ENCODE data around the gene CACNG3. TPM values are rescaled to one million over a fixed set of nuclear protein-coding genes. Genes with fewer than 3 reads are reported as not detected.
"Not testable (repeated sequence)": the region's sequence is repeated elsewhere in the genome, so short reads cannot be mapped to it uniquely, and the experiment has no call there.

CACNG3 gene
- total RNA-seq, 2 donors from 2014 or later = not detected

GRCh38 chr16:24262816-24263215 is 6.7 kb downstream of the CACNG3 start:
- H3K9me3 Mint-ChIP-seq = peaks cover 5% of the 10 kb centered on the region in 2 donors
- DNase-seq (ENCODE audit: low spot score in 2 of 2) = no peak
- H3K27ac Mint-ChIP-seq = no peak overlapping the region
- no peak for ATAC-seq
- H3K36me3 Mint-ChIP-seq = peaks cover 0 to 4% of the 10 kb centered on the region in 2 donors

GRCh38 chr16:24270721-24271442 is 14.7 kb downstream of the CACNG3 start:
- no peaks in the 10 kb centered on the region for H3K36me3 Mint-ChIP-seq
- DNase-seq (ENCODE audit: low spot score in 2 of 2) (no peak), ATAC-seq (no peak)
- H3K9me3 Mint-ChIP-seq = no peaks in the 10 kb centered on the region
- no peak overlapping the region for H3K27ac Mint-ChIP-seq

GRCh38 chr16:24272379-24272778 is 16.2 kb downstream of the CACNG3 start:
- Mint-ChIP-seq H3K27ac (no peak overlapping the region), H3K36me3 (no peaks in the 10 kb centered on the region), H3K9me3 (no peaks in the 10 kb centered on the region)
- ATAC-seq = no peak
- no peak for DNase-seq (ENCODE audit: low spot score in 2 of 2)

GRCh38 chr16:24273508-24274182 is 17.5 kb downstream of the CACNG3 start:
- ATAC-seq (no peak), DNase-seq (ENCODE audit: low spot score in 2 of 2) (no peak)
- H3K36me3 Mint-ChIP-seq = no peaks in the 10 kb centered on the region
- H3K27ac Mint-ChIP-seq = no peak overlapping the region
- no peaks in the 10 kb centered on the region for H3K9me3 Mint-ChIP-seq

- ATAC-seq = no peak
- H3K27ac Mint-ChIP-seq = no peak overlapping the region
Observed at GRCh38 chr16:24275413-24275812, 19.3 kb downstream of the CACNG3 start.

DNA sequence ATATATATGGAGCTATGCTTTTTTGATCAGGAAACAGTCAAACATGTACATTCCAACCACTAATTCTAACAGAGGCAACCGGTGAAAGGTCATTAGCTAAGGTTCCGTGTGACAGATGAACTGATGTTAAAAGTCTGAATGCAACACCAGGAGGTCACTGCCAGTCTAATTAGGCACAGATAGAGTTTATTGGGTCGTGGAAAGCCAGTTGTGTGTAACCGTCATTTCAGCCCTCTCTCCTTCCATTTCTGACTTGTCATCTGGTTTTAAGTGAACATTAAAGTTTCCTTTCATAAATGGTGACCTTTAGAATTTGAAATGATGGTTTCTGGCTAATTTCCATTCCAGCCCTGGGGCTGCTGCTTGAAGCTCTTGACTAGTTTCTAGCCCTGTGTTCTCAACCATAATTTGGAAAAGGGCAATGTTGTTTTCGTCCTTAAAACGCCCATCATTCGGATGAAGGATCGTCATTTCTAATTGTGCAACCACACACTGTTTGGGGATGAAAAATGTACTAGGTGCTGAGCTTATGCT is 23.9 kb downstream of the CACNG3 start:
- Mint-ChIP-seq H3K9me3 (no peaks in the 10 kb centered on the region), H3K27ac (no peak overlapping the region), H3K36me3 (no peaks in the 10 kb centered on the region)
- no peak for DNase-seq (ENCODE audit: low spot score in 2 of 2)
- ATAC-seq = no peak

More at GRCh38 chr16:24275413-24275812, 19.3 kb downstream of the CACNG3 start:
- H3K9me3 Mint-ChIP-seq = no peaks in the 10 kb centered on the region
- no peak for DNase-seq (ENCODE audit: low spot score in 2 of 2)
- no peaks in the 10 kb centered on the region for H3K36me3 Mint-ChIP-seq

DNA sequence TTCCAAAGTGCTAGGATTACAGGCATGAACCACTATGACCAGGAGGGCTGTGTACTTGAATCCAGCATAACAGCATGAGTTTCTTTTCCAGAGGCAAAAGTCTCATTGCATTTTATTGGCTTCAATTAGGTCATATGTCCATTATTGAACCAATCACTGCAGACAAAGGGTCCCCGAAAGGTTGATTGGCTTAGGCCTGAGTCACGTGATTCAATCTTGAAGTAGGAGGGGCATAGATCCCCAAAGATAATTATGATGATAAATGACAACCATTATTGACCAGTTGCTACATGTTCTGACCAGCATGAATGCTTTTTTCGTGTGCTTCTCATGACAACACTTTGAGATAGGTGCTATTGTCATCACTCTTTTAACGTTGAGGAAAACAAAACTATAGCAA is 25.3 kb downstream of the CACNG3 start:
- H3K9me3 Mint-ChIP-seq = no peaks in the 10 kb centered on the region
- no peak for ATAC-seq
- H3K36me3 Mint-ChIP-seq = no peaks in the 10 kb centered on the region
- H3K27ac Mint-ChIP-seq = no peak overlapping the region
- DNase-seq (ENCODE audit: low spot score in 2 of 2) = no peak

GRCh38 chr16:24282141-24282540 is 26.0 kb downstream of the CACNG3 start:
- Mint-ChIP-seq H3K9me3 (no peaks in the 10 kb centered on the region), H3K36me3 (no peaks in the 10 kb centered on the region), H3K27ac (no peak overlapping the region)

DNA sequence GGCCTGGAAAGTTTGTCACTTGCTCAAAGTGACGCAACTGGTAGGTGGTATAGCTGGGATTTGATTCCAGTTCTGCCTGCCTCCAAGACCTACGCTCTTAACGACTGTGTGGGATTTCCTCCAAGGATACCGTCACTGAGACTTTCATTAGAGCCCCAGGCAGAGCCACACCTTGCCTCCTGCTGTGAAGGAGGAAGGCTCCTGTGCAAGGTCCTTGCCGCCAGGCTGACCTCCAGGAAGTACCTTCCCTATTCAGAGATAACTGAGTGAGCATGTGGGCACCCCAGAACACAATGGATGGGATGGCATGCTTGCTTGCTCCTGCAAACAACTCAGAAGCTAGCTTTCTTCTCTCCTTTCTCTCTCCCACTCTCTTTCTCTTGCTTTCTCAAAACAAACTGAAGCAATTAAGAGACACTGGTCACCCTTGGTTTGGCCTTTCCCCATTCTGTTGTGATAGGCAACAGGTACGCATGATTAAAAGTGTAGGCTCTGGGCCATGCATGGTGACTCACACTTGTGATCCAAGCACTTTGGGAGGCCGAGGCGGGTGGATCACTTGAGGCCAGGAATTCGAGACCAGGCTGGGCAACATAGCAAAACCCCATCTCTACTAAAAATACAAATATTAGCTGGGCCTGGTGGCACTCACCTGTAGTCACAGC is 30.7 kb downstream of the CACNG3 start:
- ATAC-seq (no peak), DNase-seq (ENCODE audit: low spot score in 2 of 2) (no peak)
- Mint-ChIP-seq H3K27ac (no peak overlapping the region), H3K9me3 (no peaks in the 10 kb centered on the region), H3K36me3 (no peaks in the 10 kb centered on the region)

More at GRCh38 chr16:24282141-24282540, 26.0 kb downstream of the CACNG3 start:
- no peak for DNase-seq (ENCODE audit: low spot score in 2 of 2)
- no peak for ATAC-seq

DNA sequence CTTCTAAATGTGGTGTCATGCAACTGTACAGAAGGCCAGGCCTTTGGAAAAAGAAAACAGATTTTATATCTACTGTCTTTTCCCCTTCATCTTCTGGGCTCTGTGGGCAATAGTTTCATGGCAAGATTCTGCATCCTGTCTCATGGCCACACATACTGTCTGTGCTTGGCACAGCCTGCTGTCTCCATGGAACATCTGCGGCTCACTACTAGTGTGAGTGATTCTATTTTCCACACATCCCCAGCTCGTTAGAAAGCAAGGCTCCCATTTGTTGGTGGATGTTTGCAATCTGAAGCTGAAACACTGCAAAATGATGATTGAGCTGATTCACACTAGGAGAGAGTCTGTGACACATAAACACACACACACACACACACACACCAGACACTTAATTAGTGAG is 32.4 kb downstream of the CACNG3 start:
- no peak for ATAC-seq

GRCh38 chr16:24289166-24289700 is 33.1 kb downstream of the CACNG3 start:
- ATAC-seq = no peak
- Mint-ChIP-seq H3K27ac (no peak overlapping the region), H3K9me3 (no peaks in the 10 kb centered on the region), H3K36me3 (no peaks in the 10 kb centered on the region)
- DNase-seq (ENCODE audit: low spot score in 2 of 2) = no peak

More for the DNA sequence above, 32.4 kb downstream of the CACNG3 start:
- H3K27ac Mint-ChIP-seq = no peak overlapping the region
- no peaks in the 10 kb centered on the region for H3K9me3 Mint-ChIP-seq
- no peaks in the 10 kb centered on the region for H3K36me3 Mint-ChIP-seq
- DNase-seq (ENCODE audit: low spot score in 2 of 2) = no peak

GRCh38 chr16:24291932-24292331 is 35.8 kb downstream of the CACNG3 start:
- Mint-ChIP-seq H3K27ac (no peak overlapping the region), H3K36me3 (no peaks in the 10 kb centered on the region), H3K9me3 (no peaks in the 10 kb centered on the region)
- DNase-seq (ENCODE audit: low spot score in 2 of 2) (no peak), ATAC-seq (no peak)

DNA sequence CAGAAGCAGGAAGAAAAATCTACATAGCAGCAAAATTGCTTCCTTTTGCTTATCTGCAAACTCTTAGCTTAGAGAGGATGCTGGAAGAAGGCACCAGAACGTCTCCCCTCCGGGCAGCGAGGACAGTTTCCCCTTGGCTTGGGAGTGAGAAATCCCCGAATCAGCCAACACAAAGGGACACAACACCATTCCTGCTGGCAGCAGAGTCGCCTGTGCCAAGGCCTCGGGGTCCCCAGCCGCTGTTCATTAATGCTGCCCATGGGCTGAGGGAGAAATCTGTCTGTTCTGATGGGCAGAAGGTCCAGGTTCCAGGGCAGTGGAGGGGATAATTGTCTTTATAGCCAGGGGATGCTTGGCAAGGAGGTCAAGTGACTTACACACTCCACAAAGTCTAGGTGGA is 38.0 kb downstream of the CACNG3 start:
- no peak overlapping the region for H3K27ac Mint-ChIP-seq
- ATAC-seq (no peak), DNase-seq (ENCODE audit: low spot score in 2 of 2) (no peak)
- no peaks in the 10 kb centered on the region for H3K9me3 Mint-ChIP-seq
- no peaks in the 10 kb centered on the region for H3K36me3 Mint-ChIP-seq

DNA sequence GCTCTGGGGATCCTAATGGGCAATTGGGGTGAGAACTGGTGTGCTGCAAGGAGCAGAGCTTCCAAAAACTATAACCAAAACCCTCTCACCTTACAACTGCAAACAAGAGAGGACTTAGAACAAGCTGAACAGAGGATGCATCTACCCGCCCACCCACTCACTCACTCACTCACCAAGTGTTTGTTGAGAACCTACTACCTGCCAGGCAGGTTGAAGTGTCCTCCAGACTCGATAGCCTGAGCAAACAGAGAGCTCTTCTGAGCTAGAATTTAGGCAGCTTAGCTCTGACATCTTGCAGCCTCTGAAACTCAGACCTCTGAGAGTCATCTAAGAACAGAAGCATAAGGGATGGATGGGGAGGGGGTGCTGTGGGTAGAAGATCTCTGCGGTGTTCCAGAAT is 41.2 kb downstream of the CACNG3 start:
- ATAC-seq (no peak), DNase-seq (ENCODE audit: low spot score in 2 of 2) (no peak)
- H3K27ac Mint-ChIP-seq = no peak overlapping the region
- H3K36me3 Mint-ChIP-seq = no peaks in the 10 kb centered on the region
- H3K9me3 Mint-ChIP-seq = no peaks in the 10 kb centered on the region

GRCh38 chr16:24298548-24299167 is 42.5 kb downstream of the CACNG3 start:
- ATAC-seq (no peak), DNase-seq (ENCODE audit: low spot score in 2 of 2) (no peak)
- Mint-ChIP-seq H3K9me3 (no peaks in the 10 kb centered on the region), H3K27ac (no peak overlapping the region), H3K36me3 (no peaks in the 10 kb centered on the region)

- not testable (repeated sequence) for H3K27ac Mint-ChIP-seq; H3K36me3 Mint-ChIP-seq; ATAC-seq; DNase-seq (ENCODE audit: low spot score in 2 of 2); H3K9me3 Mint-ChIP-seq
Observed at GRCh38 chr16:24300750-24301149, 44.6 kb downstream of the CACNG3 start.

GRCh38 chr16:24302636-24303035 is 46.5 kb downstream of the CACNG3 start:
- ATAC-seq = no peak

More at GRCh38 chr16:24302636-24303035, 46.5 kb downstream of the CACNG3 start:
- no peak for DNase-seq (ENCODE audit: low spot score in 2 of 2)
- Mint-ChIP-seq H3K36me3 (no peaks in the 10 kb centered on the region), H3K27ac (no peak overlapping the region), H3K9me3 (no peaks in the 10 kb centered on the region)
